Measurements from ENCODE around the gene IGSF8.

GRCh38 chr1:160046494-160047110 is 51.8 kb downstream of the IGSF8 start:
- TF ChIP-seq, protein P1, sequence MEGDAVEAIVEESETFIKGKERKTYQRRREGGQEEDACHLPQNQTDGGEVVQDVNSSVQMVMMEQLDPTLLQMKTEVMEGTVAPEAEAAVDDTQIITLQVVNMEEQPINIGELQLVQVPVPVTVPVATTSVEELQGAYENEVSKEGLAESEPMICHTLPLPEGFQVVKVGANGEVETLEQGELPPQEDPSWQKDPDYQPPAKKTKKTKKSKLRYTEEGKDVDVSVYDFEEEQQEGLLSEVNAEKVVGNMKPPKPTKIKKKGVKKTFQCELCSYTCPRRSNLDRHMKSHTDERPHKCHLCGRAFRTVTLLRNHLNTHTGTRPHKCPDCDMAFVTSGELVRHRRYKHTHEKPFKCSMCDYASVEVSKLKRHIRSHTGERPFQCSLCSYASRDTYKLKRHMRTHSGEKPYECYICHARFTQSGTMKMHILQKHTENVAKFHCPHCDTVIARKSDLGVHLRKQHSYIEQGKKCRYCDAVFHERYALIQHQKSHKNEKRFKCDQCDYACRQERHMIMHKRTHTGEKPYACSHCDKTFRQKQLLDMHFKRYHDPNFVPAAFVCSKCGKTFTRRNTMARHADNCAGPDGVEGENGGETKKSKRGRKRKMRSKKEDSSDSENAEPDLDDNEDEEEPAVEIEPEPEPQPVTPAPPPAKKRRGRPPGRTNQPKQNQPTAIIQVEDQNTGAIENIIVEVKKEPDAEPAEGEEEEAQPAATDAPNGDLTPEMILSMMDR (IDR thresholded peaks at IDR 0.05): peak; percentile 69 to 77 (median 72)
- TF ChIP-seq POLR2A (IDR thresholded peaks at IDR 0.05): no peak

Data from sigmoid colon (tissue), 3 donors.